NOMO-1 (cell line): Measurements from ENCODE around the gene FGF22.

ENCODE experiments used
- DNase-seq, 2 experiments: peaks; one replicate each; lab custom pipeline; 2025; ENCODE audit not compliant: unreplicated experiment in 2 of 2; lab: John Stamatoyannopoulos, UW

The FGF22 gene

GRCh38 chr19:640606-641189 lies 1.0 kb downstream of the FGF22 start:
- no peak for DNase-seq

GRCh38 chr19:641702-642101 lies 2.0 kb downstream of the FGF22 start:
- DNase-seq = no peak

GRCh38 chr19:642767-643727 lies 3.4 kb downstream of the FGF22 start:
- DNase-seq = no peak

GRCh38 chr19:643736-644135 lies 4.1 kb downstream of the FGF22 start:
- DNase-seq = no peak

GRCh38 chr19:644363-644762 lies 4.7 kb downstream of the FGF22 start:
- no peak for DNase-seq

GRCh38 chr19:644789-645188 lies 5.1 kb downstream of the FGF22 start:
- DNase-seq = no peak

GRCh38 chr19:645912-646778 lies 6.5 kb downstream of the FGF22 start:
- DNase-seq = no peak

GRCh38 chr19:646779-647565 lies 7.3 kb downstream of the FGF22 start:
- DNase-seq = no peak

GRCh38 chr19:647566-648284 lies 8.0 kb downstream of the FGF22 start:
- no peak for DNase-seq

GRCh38 chr19:648305-648704 lies 8.6 kb downstream of the FGF22 start:
- DNase-seq = no peak

GRCh38 chr19:648904-649801 lies 9.5 kb downstream of the FGF22 start:
- DNase-seq = no peak

- no peak for DNase-seq
These were observed 10.4 kb downstream of the FGF22 start for GRCh38 chr19:650121-650520.

- DNase-seq = no peak
These were observed 11.6 kb downstream of the FGF22 start for GRCh38 chr19:651114-651818.

GRCh38 chr19:651991-652390 lies 12.3 kb downstream of the FGF22 start:
- DNase-seq = no peak

- DNase-seq = no peak
These were observed 13.0 kb downstream of the FGF22 start for GRCh38 chr19:652467-653389.

- no peak for DNase-seq
These were observed 13.7 kb downstream of the FGF22 start for GRCh38 chr19:653425-653824.

- no peak for DNase-seq
These were observed 16.0 kb downstream of the FGF22 start for GRCh38 chr19:655691-656090.
